Left lung (tissue), 10 donors: ENCODE results near the gene SLC24A5. TPM values are rescaled to one million over a fixed set of nuclear protein-coding genes. Genes with fewer than 3 reads are reported as not detected.

ENCODE experiments used
- ATAC-seq: fragments of 200-7000 bp; cut with Tn5 transposase; one replicate; pipeline ENCODE4 v1.9.1; 2020; ENCODE audit warnings: moderate library complexity
- DNase-seq, 4 donors: peaks; one replicate each; pipeline ENCODE4 v3.0.0-alpha.2; 2013 to 2020
- H3K27ac ChIP-seq, 2 donors: fragments of 200-600 bp; sonication (generic) in 1 of 2; one replicate each; pipeline versions ENCODE4 v1.5.0 to v1.8.0; 2020 to 2021
- H3K27me3 ChIP-seq, 2 donors: fragments of 200-600 bp; sonication (generic) in 1 of 2; one replicate each; pipeline versions ENCODE4 v1.5.0 to v1.8.0; 2020 to 2021
- H3K36me3 ChIP-seq, 2 donors: fragments of 200-600 bp; sonication (generic) in 1 of 2; one replicate each; pipeline versions ENCODE4 v1.5.0 to v1.8.0; 2020 to 2021
- H3K4me1 ChIP-seq, 2 donors: fragments of 200-600 bp; one replicate each; pipeline ENCODE4 v1.8.0; 2021
- H3K4me3 ChIP-seq, 2 donors: fragments of 200-600 bp; sonication (generic) in 1 of 2; one replicate each; pipeline versions ENCODE4 v1.5.0 to v1.8.0; 2020 to 2021; ENCODE audit warnings: mild to moderate bottlenecking in 1 of 2
- H3K9me3 ChIP-seq, 2 donors: fragments of 200-600 bp; sonication (generic) in 1 of 2; one replicate each; pipeline versions ENCODE4 v1.5.0 to v1.8.0; 2020 to 2021
- CTCF ChIP-seq, 2 donors: fragments of 200-600 bp; sonication (generic) in 1 of 2; IDR thresholded peaks; one replicate each; pipeline versions ENCODE4 v1.5.0 to v1.8.0; 2021; ENCODE audit warnings: antibody characterized with exemption in 2 of 2
- intact Hi-C, 2 donors: fragments of 100-400 bp; cut with DNase I; formaldehyde crosslinking; loops; one replicate each; pipeline versions ENCODE4 v1.11.2 to v1.14.2; 2022
- polyA plus RNA-seq, 6 donors: library from polyadenylated mRNA; unstranded; fragments of 120-200 nt; gene quantifications; one replicate each; pipeline ENCODE4 v1.2.1, GENCODE V29; 2013; ENCODE audit not compliant: insufficient read length in 6 of 6
- total RNA-seq, 2 donors: library from RNA; stranded (reverse); fragmentation: NEBNext Ultra II Directional; extraction: Animal tissue kit (Norgen Biotek cat#: 25700); gene quantifications; one replicate each; pipeline ENCODE4 v1.2.1, GENCODE V29; 2021
- donor health status: DM: no; HTN: yes; CAD: no.
- donor health status: DM: no; HTN: no; CAD: no.

Gene SLC24A5
- total and polyA plus RNA-seq, 8 donors, result 0.14 to 6.5 (median 0.47) TPM; not detected in 1

GRCh38 chr15:48105936-48106335 lies 14.9 kb upstream of the SLC24A5 start:
- no peak for TF ChIP-seq CTCF (IDR thresholded peaks at IDR 0.05)
- Histone ChIP-seq H3K9me3 (no peaks in the 10 kb centered on the region), H3K4me3 (no peak overlapping the region), H3K4me1 (no peaks in the 10 kb centered on the region), H3K36me3 (no peaks in the 10 kb centered on the region), H3K27ac (no peak overlapping the region), H3K27me3 (peaks cover 0 to 3% of the 10 kb centered on the region in 2 donors)
- DNase-seq (no peak), ATAC-seq (no peak)
- intact Hi-C loops, result no loop called here

GRCh38 chr15:48109212-48109611 lies 11.6 kb upstream of the SLC24A5 start:
- no peak for TF ChIP-seq CTCF (IDR thresholded peaks at IDR 0.05)
- Histone ChIP-seq H3K36me3 (no peaks in the 10 kb centered on the region), H3K27ac (no peak overlapping the region), H3K4me1 (no peaks in the 10 kb centered on the region), H3K27me3 (peaks cover 0 to 3% of the 10 kb centered on the region in 2 donors), H3K9me3 (no peaks in the 10 kb centered on the region), H3K4me3 (no peak overlapping the region)
- ATAC-seq, result no peak
- intact Hi-C loops, result no loop called here
- DNase-seq, result no peak

GRCh38 chr15:48109856-48110531 lies 10.8 kb upstream of the SLC24A5 start:
- TF ChIP-seq CTCF (IDR thresholded peaks at IDR 0.05), result no peak
- no peak overlapping the region for H3K27ac ChIP-seq
- DNase-seq (no peak), ATAC-seq (no peak)
- H3K27me3 ChIP-seq, result peaks cover 0 to 3% of the 10 kb centered on the region in 2 donors
- intact Hi-C loops, result no loop called here
- no peaks in the 10 kb centered on the region for H3K4me1 ChIP-seq
- H3K9me3 ChIP-seq, result no peaks in the 10 kb centered on the region
- no peaks in the 10 kb centered on the region for H3K36me3 ChIP-seq
- H3K4me3 ChIP-seq, result no peak overlapping the region

- H3K27ac ChIP-seq, result no peak overlapping the region
- no peaks in the 10 kb centered on the region for H3K36me3 ChIP-seq
- H3K9me3 ChIP-seq, result no peaks in the 10 kb centered on the region
- DNase-seq (peak in 1 of 4 donors; percentile 7), ATAC-seq (no peak)
- intact Hi-C loops, result no loop called here
- no peaks in the 10 kb centered on the region for H3K27me3 ChIP-seq
- TF ChIP-seq CTCF (IDR thresholded peaks at IDR 0.05), result no peak
- H3K4me1 ChIP-seq, result no peaks in the 10 kb centered on the region
- H3K4me3 ChIP-seq, result no peak overlapping the region
Measured at GRCh38 chr15:48112242-48112641, 8.5 kb upstream of the SLC24A5 start.

GRCh38 chr15:48119277-48119676 lies 1.5 kb upstream of the SLC24A5 start:
- Histone ChIP-seq H3K36me3 (no peaks in the 10 kb centered on the region), H3K27me3 (no peaks in the 10 kb centered on the region), H3K4me1 (no peaks in the 10 kb centered on the region), H3K4me3 (no peak overlapping the region), H3K27ac (no peak overlapping the region), H3K9me3 (no peaks in the 10 kb centered on the region)
- intact Hi-C loops, result no loop called here
- TF ChIP-seq CTCF (IDR thresholded peaks at IDR 0.05), result no peak
- DNase-seq, result no peak
- no peak for ATAC-seq
